ENCODE measurements around the gene SPPL2A.

Gene SPPL2A

GRCh38 chr15:50685976-50686468 is 79.5 kb downstream of the SPPL2A start:
- DNase-seq = peak; percentile 21 to 36

DNA sequence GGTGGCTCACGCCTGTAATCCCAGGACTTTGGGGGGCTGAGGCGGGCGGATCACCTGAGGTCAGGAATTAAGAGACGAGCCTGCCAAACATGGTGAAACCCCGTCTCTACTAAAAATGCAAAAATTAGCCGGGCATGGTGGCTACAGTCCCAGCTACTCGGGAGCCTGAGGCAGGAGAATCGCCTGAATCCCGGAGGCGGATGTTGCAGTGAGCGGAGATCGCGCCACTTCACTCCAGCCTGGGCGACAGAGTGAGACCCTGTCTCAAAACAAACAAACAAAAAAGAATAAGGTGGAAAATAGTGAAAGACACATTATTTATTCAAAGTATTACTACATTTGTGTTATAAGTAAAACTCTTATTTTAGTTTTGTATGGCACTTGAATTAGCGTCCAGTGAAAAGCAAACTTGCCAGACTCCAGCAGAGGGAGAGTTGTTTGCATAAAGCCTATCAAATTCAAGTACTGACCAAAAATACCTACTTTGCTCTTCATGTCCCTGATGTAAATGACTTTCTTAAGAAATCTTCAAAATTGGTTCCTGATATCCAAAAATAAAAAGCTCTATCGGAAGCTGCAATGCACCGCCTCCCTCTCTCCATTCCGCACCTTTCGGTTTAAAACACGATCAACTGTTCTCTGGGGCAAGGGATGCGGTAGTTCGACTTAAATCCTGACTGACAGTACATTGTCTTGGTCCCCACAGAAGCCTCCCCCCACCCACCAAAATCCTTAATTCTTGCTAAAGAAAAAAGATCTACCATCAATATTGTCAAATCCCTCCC is 80.1 kb downstream of the SPPL2A start:
- DNase-seq = no peak

GRCh38 chr15:50681467-50681866 is 84.0 kb downstream of the SPPL2A start:
- DNase-seq = no peak

GRCh38 chr15:50676799-50677483 is 88.6 kb downstream of the SPPL2A start:
- no peak for DNase-seq

DNA sequence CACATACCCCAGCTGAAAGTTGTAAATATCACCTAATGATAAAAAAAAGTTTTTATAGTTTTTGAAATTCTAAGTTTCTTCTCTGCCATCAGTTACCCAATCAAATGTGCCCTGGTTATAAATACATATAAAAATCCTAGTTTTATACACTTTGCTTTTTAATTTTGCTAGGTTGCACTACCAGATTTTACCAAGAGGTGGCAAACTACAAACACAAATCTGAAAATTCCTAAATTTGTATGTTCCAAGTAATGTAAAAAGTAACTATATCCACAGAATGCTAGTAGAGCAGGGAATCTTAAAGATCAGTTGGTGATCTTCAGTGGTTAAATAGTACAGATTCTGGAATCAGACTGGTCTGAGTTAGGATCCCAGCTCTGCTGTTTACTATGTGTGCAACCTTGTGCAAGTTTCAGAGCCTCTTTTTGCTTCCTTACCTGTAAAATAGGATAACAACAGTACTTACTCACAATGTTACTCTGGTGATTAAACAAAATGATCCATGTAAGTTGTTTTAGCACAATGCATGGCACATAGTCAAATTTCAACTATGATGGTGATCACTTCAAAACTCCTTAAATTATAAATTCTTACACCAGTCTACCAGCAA is 89.9 kb downstream of the SPPL2A start:
- DNase-seq = peak; percentile 13 to 21

- DNase-seq = no peak
These were observed 95.4 kb downstream of the SPPL2A start for GRCh38 chr15:50670115-50670514.

GRCh38 chr15:50669611-50670010 is 95.9 kb downstream of the SPPL2A start:
- no peak for DNase-seq

- no peak for DNase-seq
These were observed 99.6 kb downstream of the SPPL2A start for GRCh38 chr15:50665938-50666337.

- DNase-seq = no peak
These were observed 110.0 kb downstream of the SPPL2A start for GRCh38 chr15:50655555-50655954.

- no peak for DNase-seq
These were observed 112.3 kb downstream of the SPPL2A start for GRCh38 chr15:50653156-50653743.

DNA sequence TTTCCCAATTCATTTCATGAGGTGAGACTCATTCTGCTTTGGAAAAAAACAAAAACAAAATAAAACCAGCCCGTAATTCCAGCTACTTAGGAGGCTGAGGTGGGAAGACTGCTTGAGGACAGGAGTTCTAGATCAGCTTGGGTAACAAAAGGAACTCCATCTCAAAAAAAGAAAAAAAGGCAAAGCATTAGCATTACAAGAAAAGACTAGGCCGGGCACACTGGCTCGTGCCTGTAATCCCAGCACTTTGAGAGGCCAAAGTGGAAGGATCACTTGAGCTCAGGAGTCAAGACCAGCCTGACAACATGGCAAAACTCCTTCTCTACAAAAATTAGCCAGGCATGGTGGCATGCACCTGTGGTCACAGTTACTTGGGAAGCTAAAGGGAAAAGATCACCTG is 112.8 kb downstream of the SPPL2A start:
- DNase-seq = no peak

Data from AML-193 (cell line).